ENCODE data around the gene FASN. TPM values are rescaled to one million over a fixed set of nuclear protein-coding genes. Genes with fewer than 3 reads are reported as not detected.

The FASN gene
- total RNA-seq, 2 donors from 2014 or later, result 89.0 to 171 TPM

GRCh38 chr17:82092094-82092586, 5.9 kb downstream of the FASN start:
- ATAC-seq (no peak), DNase-seq (no peak)
- intact Hi-C loops (cut with DNase I, micrococcal nuclease), result no loop called here

DNA sequence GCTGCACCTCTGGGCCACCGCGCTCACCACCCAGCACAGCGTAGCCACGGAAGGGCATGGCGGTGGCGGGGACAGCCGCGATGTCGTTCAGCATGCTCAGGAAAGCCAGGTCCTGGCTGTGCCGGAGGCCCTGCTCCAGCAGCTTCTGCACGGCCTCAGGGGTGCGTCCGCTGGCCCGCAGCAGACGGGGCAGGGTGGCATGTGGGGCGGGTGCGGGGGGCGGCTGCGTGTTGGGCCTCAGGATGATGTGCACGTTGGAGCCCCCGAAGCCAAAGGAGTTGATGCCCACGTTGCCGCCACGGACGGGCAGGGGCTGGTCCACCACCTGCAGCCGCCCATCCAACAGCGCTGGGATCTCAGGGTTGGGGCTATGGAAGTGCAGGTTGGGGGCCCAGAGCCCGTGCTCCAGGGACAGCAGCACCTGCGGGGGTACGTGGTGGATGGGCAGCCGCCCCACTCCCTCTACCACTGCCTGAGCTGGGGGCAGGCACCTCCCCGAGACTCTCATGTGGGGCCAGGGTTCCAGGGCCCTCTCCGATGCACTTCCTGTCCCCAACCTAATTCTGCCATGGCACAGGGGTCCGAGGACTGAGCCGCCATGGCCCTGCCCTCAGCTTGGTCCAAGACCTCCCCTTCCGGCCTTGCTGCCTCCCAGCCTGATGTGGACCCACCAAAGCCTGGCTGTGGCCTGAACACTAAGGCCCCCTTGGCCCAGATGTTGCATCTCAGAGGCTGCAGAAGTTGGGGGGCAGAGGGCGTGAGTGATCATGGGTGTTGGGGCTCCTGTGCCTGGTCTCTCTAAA, 6.6 kb downstream of the FASN start:
- no peak for ATAC-seq
- intact Hi-C loops (cut with DNase I, micrococcal nuclease), result no loop called here
- no peak for DNase-seq

DNA sequence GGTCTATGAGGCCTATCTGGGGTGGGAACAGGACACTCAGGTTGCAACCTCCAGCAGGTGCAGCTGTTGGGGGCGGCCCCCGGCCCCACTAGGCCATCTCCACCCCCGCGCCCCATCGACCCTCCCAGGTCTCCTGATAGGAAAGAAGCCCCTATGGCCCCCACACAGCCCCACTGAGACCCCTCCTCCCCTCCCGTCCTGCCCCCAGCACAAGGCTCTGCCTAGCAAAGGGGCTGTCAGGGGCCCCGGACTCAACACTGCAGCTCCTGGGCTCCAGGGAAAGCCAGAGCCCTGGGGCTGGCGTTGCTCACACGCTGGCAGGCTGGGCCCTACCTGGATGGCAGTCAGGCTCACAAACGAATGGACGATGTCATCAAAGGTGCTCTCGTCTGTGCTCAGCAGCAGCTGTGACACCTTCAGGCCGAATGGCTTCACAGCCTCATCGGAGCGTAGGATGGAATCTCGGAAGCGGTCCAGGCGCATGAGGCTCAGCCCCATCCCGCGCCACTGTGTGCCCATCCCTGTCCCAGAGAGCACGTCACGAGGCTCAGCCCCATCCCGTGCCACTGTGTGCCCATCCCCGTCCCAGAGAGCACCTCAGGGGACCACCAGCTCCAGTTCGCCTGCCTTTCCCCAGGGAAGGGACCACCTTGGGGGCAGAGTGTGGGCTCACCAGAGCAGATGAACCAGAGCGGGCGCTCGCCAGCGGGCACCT, 7.3 kb downstream of the FASN start:
- ATAC-seq (no peak), DNase-seq (no peak)
- intact Hi-C loops (cut with DNase I, micrococcal nuclease), result no loop called here

DNA sequence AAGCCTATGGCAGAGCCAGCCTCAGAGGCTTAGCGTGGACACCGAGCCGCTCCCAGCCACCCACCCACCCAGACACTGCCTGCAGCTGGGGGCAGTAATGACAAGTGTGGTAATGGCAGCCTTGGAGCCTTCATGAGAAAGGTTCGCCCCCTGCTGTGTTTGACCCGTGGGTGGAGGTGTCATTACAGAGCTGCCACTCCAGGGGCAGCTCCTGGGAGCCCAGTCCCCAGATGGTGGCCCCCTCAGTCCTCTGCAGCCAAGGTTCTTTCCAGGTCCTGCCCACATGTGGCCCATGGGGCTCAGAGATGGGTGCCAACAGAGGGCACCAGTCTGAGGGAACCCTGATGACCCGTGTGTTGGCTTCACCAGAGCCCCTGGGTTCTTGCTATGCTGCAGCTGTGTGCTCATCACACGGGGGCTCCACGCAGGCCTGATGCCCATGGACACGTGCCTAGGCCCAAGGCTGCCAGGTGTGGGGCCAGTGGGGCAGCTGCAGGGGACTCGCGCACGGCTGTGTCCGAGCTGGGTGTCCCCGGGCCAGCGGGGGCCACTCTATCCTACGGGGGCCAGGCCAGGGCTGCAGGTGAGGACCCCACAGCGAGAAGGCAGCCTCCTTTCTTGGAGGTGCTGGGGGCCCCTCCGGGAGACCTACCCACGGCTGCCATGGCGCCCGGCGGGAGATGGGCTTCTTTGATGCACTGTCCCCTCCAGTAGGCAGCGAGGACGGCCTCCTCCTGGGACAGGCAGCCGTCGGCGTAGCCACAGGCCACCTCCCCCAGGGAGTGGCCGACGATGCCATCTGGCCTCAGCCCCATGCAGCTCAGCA, 8.1 kb downstream of the FASN start:
- DNase-seq (no peak), ATAC-seq (no peak)
- intact Hi-C loops (cut with DNase I, micrococcal nuclease), result no loop called here

GRCh38 chr17:82088838-82089722, 9.0 kb downstream of the FASN start:
- DNase-seq, result no peak
- intact Hi-C loops (cut with DNase I, micrococcal nuclease), result no loop called here
- ATAC-seq, result no peak

DNA sequence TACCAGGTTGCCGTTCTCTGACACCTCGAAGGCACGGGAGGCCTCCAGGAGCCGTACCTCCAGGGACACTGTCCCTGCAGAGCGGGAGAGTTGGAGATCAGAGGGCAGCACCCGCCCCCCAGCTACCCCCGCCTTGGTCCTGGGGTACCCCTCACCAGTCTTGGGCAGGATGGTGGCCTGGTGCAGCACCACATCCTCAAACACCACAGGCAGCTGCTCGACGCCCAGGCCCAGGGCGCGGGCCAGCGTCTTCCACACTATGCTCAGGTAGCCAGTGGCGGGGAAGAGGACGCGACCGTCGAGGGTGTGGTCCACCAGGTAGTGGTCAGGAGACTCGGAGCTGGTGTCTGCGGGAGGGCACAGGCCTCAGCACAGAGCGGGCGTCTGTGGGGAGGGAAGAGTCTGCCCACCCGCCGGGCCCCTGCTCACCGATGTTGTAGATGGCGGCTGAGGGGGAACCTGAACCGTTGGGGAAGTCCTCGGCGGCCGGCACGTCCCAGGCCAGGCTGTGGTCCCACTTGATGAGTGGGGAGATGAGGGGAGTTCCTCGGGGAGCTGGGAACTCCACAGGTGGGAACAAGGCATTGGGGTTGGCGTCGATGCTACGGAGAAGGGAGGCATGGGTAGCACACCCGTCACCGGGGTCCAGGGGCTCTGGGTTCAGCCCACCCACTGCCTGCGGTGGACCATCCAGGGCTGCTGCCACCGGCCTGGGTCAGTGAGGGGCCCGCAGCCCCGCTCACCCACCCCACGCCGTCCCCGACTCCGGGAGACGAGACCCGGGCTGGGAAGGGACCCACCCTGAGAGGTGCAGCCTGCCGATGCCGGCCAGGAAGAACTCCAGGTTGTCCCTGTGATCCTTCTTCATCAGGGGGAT, 9.8 kb downstream of the FASN start:
- ATAC-seq, result no peak
- intact Hi-C loops (cut with DNase I, micrococcal nuclease), result no loop called here
- no peak for DNase-seq

DNA sequence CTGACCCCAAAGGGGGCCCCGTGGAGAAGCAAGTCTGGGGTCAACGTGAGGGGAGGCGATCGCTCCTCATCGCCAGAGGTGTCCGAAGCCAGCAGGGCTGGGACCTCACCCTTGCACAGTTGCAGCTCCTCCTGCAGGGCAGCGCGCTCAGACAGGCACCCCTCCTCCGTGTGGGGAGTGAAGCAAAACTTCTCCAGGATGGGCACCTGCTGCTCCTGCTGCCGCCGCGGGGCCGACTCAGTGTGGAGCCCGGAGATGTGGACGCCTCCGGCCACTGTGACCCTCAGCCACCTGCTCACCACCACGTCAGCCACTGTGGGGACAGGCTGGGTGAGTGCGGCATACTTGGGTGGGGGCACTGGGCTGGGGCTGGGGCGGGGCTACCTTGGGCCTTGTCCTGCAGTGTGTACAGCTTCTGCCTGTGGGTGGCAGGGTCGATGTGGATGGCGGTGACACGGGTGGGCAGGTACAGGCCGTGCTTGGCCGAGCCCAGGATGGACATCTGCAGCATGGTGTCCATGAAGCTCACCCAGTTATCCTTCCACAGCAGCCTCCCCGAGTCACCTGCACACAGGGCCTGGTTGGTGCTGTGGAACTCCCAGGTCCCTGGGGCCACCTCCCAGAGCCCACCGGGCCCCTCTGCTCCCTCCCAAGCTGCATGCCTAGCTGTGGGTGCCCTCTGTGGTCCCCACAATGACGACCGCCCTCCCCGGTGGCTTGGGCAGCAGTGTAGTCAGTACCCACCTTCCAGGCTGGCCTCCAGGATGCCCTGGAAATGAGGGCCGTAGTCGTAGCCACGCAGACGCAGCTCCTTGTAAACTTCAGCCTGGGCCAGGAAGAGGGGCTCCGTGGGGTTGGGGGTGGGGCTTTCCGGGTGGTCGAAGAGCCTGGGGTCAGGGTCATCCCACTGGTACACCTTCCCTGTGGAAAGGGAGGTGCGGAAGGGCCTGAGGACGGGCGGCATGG, 10.8 kb downstream of the FASN start:
- intact Hi-C loops (cut with DNase I, micrococcal nuclease), result no loop called here
- DNase-seq, result no peak
- no peak for ATAC-seq

GRCh38 chr17:82085931-82086764, 11.9 kb downstream of the FASN start:
- ATAC-seq, result peak; percentile 6

GRCh38 chr17:82085031-82085861, 12.8 kb downstream of the FASN start:
- ATAC-seq, result no peak
- DNase-seq, result no peak
- intact Hi-C loops (cut with DNase I, micrococcal nuclease), result no loop called here

More at GRCh38 chr17:82085931-82086764, 11.9 kb downstream of the FASN start:
- no peak for DNase-seq
- intact Hi-C loops (cut with DNase I, micrococcal nuclease), result no loop called here

DNA sequence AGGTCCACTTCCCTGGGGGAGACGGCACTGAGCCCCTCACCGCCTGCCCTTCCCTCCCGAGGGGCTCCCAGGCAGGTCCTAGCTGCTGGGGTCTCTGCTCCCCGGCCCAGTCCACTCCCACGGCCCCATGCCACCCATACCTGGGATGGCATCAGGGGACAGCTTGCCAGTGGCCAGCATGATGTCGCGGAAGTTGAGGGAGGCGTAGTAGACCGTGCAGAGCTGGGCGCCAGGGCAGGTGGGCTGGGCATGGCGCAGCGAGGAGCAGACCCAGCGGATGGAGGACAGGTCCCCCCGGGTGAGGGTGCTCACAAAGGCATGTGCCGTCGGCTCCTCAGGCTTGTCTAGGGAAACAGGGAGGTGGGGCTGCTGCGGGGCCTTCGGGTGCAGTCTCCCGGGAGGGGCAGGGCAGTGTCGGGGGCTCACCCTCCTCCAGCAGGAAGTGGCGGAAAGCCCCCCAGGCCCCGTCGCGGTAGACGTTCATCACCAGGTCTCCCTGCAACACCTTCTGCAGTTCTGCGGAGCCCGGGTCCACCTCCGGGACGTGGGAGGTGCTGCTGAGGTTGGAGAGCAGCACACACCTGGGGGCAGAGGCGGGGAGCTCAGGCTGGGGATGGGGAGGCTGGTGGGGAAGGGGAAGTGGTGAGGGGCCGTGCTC, 13.5 kb downstream of the FASN start:
- ATAC-seq (no peak), DNase-seq (no peak)
- intact Hi-C loops (cut with DNase I, micrococcal nuclease), result no loop called here

DNA sequence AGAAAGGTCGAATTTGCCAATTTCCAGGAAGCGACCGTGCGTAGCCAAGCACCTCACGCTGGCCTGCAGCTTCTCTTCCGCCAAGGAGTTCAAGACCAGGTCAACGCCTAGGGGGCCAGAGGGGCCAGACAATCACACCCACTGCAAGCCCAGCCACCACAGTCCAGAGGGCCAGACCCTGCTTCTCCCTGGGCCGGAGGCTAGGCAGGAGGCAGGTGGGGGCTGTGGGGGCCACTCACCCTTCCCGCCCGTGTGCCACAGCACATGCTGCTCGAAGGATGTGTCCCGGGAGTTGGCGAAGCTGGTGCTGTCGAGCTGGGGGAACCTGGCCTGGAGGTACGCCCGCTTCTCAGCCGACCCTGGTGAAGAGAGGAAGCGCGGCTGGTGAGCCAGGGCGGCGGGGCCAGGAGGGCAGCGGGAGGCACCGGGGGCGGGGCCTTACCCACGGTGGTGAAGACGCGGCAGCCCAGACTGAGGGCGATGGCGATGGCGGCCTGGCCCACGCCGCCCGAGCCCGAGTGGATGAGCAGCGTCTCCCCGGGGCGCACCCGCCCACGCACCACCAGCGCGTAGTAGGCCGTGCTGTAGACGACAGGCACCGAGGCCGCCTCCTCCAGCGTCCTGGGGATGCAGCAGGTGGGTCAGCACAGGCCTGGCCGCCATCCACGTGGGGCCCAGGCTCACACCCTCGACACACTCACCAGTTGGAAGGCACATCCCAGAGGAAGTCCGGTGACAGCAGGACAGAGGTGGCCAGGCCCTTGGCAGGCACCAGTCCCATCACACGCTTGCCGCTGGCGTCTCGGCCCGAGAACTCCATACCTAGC, 14.3 kb downstream of the FASN start:
- ATAC-seq (no peak), DNase-seq (no peak)
- intact Hi-C loops (cut with DNase I, micrococcal nuclease), result no loop called here

DNA sequence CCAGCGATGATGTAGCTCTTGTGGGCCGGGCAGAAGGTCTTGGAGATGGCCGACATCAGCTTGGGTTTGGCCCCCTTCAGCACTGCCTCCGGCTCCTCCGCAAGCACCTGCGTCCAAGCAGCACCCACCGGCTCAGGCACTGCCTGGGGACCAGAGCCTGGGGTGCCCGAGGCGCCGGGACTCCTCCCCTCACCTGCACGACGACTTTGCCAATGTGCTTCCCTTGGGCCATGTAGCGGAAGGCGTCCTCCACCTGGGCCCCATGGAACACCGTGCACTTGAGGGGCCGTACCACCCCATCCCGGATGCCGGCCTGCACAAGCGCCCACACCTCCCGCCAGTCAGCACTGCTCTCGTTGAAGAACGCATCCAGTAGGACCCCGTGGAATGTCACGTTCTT, 15.0 kb downstream of the FASN start:
- intact Hi-C loops (cut with DNase I, micrococcal nuclease), result no loop called here
- DNase-seq, result no peak
- ATAC-seq, result no peak

GRCh38 chr17:82082456-82082855, 15.6 kb downstream of the FASN start:
- intact Hi-C loops (cut with DNase I, micrococcal nuclease), result no loop called here
- ATAC-seq, result no peak
- no peak for DNase-seq
